ENCODE data around the gene KRTAP26-1. TPM values are rescaled to one million over a fixed set of nuclear protein-coding genes. Genes with fewer than 3 reads are reported as not detected.

KRTAP26-1 gene
- total RNA-seq, 1 experiment from 2014 or later = not detected

GRCh38 chr21:30337772-30338171 lies 17.7 kb upstream of the KRTAP26-1 start:
- H3K4me1 ChIP-seq = no peaks in the 10 kb centered on the region
- no peak for DNase-seq
- peaks cover 3% of the 10 kb centered on the region for H3K27me3 Mint-ChIP-seq (ENCODE audit: insufficient read depth, unreplicated experiment)
- intact Hi-C loops (cut with micrococcal nuclease; ENCODE audit: unreplicated experiment) = no loop called here
- H3K9me3 ChIP-seq = no peaks in the 10 kb centered on the region
- POLR2A ChIA-PET = no interaction called here
- no peak overlapping the region for H3K4me3 ChIP-seq (ENCODE audit: low read depth, low read length)
- no peaks in the 10 kb centered on the region for H3K27me3 ChIP-seq (replicated peaks; ENCODE audit: control insufficient read depth, insufficient read depth, low read length)
- no peaks in the 10 kb centered on the region for H3K9me3 Mint-ChIP-seq (ENCODE audit: unreplicated experiment)
- H3K27ac Mint-ChIP-seq (ENCODE audit: unreplicated experiment) = no peak overlapping the region
- BruUV-seq (replicated peaks) = no TSS peak
- CTCF ChIA-PET = interaction anchor here (0.7 kb wide), 1 partner anchor 111 kb away, joined by 3 read pairs; no protein-coding TSS in a partner anchor
- no peak for TF ChIP-seq CTCF (IDR thresholded peaks at IDR 0.05; ENCODE audit: insufficient read depth in 1 of 2, low read depth in 1 of 2, low read length in 1 of 2, severe bottlenecking in 1 of 2, unreplicated experiment in 1 of 2)
- H3K36me3 Mint-ChIP-seq (ENCODE audit: insufficient read depth, unreplicated experiment) = no peaks in the 10 kb centered on the region
- H3K4me3 Mint-ChIP-seq (ENCODE audit: unreplicated experiment) = no peak overlapping the region
- no peaks in the 10 kb centered on the region for H3K36me3 ChIP-seq (ENCODE audit: control insufficient read depth, insufficient read depth, low read length)
- no peaks in the 10 kb centered on the region for H3K4me1 Mint-ChIP-seq (ENCODE audit: low read depth, unreplicated experiment)

GRCh38 chr21:30337276-30337744 lies 17.2 kb upstream of the KRTAP26-1 start, which contains the start of gene KRTAP27-1:
Gene KRTAP27-1, minus strand, starts transcription at chr21:30337694. Its CDS starts 26 bp downstream, at chr21:30337668.
- CTCF ChIA-PET = no interaction called here
- H3K9me3 ChIP-seq = no peaks in the 10 kb centered on the region

GRCh38 chr21:30336596-30336995 lies 16.5 kb upstream of the KRTAP26-1 start:
- Histone ChIP-seq H3K36me3 (ENCODE audit: control insufficient read depth, insufficient read depth, low read length) (no peaks in the 10 kb centered on the region), H3K4me1 (no peaks in the 10 kb centered on the region), H3K9me3 (no peaks in the 10 kb centered on the region), H3K27me3 (replicated peaks; ENCODE audit: control insufficient read depth, insufficient read depth, low read length) (no peaks in the 10 kb centered on the region), H3K4me3 (ENCODE audit: low read depth, low read length) (no peak overlapping the region)
- no peaks in the 10 kb centered on the region for H3K27me3 Mint-ChIP-seq (ENCODE audit: insufficient read depth, unreplicated experiment)
- POLR2A ChIA-PET = no interaction called here
- no peak overlapping the region for H3K27ac Mint-ChIP-seq (ENCODE audit: unreplicated experiment)
- CTCF ChIA-PET = no interaction called here
- no peaks in the 10 kb centered on the region for H3K9me3 Mint-ChIP-seq (ENCODE audit: unreplicated experiment)
- H3K4me1 Mint-ChIP-seq (ENCODE audit: low read depth, unreplicated experiment) = no peaks in the 10 kb centered on the region
- TF ChIP-seq CTCF (IDR thresholded peaks at IDR 0.05; ENCODE audit: insufficient read depth in 1 of 2, low read depth in 1 of 2, low read length in 1 of 2, severe bottlenecking in 1 of 2, unreplicated experiment in 1 of 2) = no peak
- no peak overlapping the region for H3K4me3 Mint-ChIP-seq (ENCODE audit: unreplicated experiment)
- H3K36me3 Mint-ChIP-seq (ENCODE audit: insufficient read depth, unreplicated experiment) = no peaks in the 10 kb centered on the region
- BruUV-seq (replicated peaks) = no TSS peak
- no peak for DNase-seq
- intact Hi-C loops (cut with micrococcal nuclease; ENCODE audit: unreplicated experiment) = no loop called here

More at GRCh38 chr21:30337276-30337744, 17.2 kb upstream of the KRTAP26-1 start, which contains the start of gene KRTAP27-1:
- Histone ChIP-seq H3K36me3 (ENCODE audit: control insufficient read depth, insufficient read depth, low read length) (no peaks in the 10 kb centered on the region), H3K27me3 (replicated peaks; ENCODE audit: control insufficient read depth, insufficient read depth, low read length) (no peaks in the 10 kb centered on the region), H3K4me1 (no peaks in the 10 kb centered on the region), H3K4me3 (ENCODE audit: low read depth, low read length) (no peak within 1 kb of the TSS)
- H3K27me3 Mint-ChIP-seq (ENCODE audit: insufficient read depth, unreplicated experiment) = peaks cover 3% of the 10 kb centered on the region
- no peak for DNase-seq
- no peak for TF ChIP-seq CTCF (IDR thresholded peaks at IDR 0.05; ENCODE audit: insufficient read depth in 1 of 2, low read depth in 1 of 2, low read length in 1 of 2, severe bottlenecking in 1 of 2, unreplicated experiment in 1 of 2)
- H3K36me3 Mint-ChIP-seq (ENCODE audit: insufficient read depth, unreplicated experiment) = no peaks in the 10 kb centered on the region
- H3K9me3 Mint-ChIP-seq (ENCODE audit: unreplicated experiment) = no peaks in the 10 kb centered on the region
- no peaks in the 10 kb centered on the region for H3K4me1 Mint-ChIP-seq (ENCODE audit: low read depth, unreplicated experiment)
- POLR2A ChIA-PET = no interaction called here
- intact Hi-C loops (cut with micrococcal nuclease; ENCODE audit: unreplicated experiment) = no loop called here
- BruUV-seq (replicated peaks) = no TSS peak
- H3K27ac Mint-ChIP-seq (ENCODE audit: unreplicated experiment) = no peak within 1 kb of the TSS
- H3K4me3 Mint-ChIP-seq (ENCODE audit: unreplicated experiment) = no peak within 1 kb of the TSS

Measured in Caco-2 (cell line).